Measurements from ENCODE around the gene SATB1. TPM values are rescaled to one million over a fixed set of nuclear protein-coding genes. Genes with fewer than 3 reads are reported as not detected.

The SATB1 gene
- total and polyA plus RNA-seq, 7 donors = 6.4 to 53.2 (median 34.0) TPM

GRCh38 chr3:18432752-18433151 is 7.6 kb upstream of the SATB1 start:
- DNase-seq (no peak), ATAC-seq (no peak)
- no peaks in the 10 kb centered on the region for H3K4me1 ChIP-seq
- H3K4me3 ChIP-seq = no peak overlapping the region
- H3K27ac ChIP-seq = no peak overlapping the region
- H3K9me3 ChIP-seq = no peaks in the 10 kb centered on the region
- 85 to 93% (median 89%) methylated on average over 1 of the region's 1 CpG for WGBS, 3 donors
- intact Hi-C loops (cut with DNase I) = no loop called here
- peaks cover 0 to 31% (median 5%) of the 10 kb centered on the region in 3 donors for H3K27me3 ChIP-seq (ENCODE audit: insufficient read depth in 3 of 3, low read length in 2 of 3)
- no peaks in the 10 kb centered on the region for H3K36me3 ChIP-seq (ENCODE audit: insufficient read depth in 1 of 2, low read depth in 1 of 2)
- TF ChIP-seq, protein P1, sequence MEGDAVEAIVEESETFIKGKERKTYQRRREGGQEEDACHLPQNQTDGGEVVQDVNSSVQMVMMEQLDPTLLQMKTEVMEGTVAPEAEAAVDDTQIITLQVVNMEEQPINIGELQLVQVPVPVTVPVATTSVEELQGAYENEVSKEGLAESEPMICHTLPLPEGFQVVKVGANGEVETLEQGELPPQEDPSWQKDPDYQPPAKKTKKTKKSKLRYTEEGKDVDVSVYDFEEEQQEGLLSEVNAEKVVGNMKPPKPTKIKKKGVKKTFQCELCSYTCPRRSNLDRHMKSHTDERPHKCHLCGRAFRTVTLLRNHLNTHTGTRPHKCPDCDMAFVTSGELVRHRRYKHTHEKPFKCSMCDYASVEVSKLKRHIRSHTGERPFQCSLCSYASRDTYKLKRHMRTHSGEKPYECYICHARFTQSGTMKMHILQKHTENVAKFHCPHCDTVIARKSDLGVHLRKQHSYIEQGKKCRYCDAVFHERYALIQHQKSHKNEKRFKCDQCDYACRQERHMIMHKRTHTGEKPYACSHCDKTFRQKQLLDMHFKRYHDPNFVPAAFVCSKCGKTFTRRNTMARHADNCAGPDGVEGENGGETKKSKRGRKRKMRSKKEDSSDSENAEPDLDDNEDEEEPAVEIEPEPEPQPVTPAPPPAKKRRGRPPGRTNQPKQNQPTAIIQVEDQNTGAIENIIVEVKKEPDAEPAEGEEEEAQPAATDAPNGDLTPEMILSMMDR (IDR thresholded peaks at IDR 0.05) = no peak

GRCh38 chr3:18431266-18431665 is 6.1 kb upstream of the SATB1 start:
- no peaks in the 10 kb centered on the region for H3K4me1 ChIP-seq
- 73 to 93% (median 83%) methylated on average over 3 of the region's 3 CpGs for WGBS, 3 donors
- no peak for DNase-seq

DNA sequence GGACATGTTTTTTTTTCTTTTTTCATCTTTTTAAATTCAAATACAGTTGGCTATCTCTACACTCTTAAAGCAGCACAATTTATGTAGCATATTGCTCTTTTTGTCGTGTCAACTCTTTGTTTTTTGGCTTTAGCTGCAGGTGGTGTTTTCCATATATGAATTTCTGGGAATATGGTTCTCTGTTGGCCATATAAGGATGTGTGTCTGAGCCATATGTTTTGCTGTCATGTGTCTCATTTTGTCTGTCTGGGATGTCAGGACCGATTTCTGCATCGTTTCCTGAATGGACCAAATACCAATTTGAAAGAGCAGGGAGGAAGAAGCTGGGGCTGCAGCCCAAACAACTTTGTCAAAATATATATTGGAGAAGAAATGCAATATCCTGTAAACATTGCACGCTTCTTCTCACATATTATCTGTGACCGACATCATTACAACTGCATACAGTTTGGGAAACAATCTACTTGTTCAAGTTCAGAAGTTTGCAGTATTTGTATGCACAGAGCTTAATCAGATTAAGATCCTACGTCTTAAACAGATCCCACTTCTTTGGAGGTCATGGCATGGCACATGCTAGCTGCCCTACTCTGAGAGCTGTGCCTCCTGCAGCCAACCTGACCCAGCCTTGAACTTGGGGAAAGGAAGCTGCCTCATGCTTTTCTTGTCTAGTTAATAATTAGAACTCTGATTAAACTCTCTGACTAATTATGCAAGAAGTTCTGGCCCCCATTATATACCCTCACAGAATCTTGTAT is 4.0 kb upstream of the SATB1 start:
- TF ChIP-seq, protein P1 (IDR thresholded peaks at IDR 0.05) = no peak
- Histone ChIP-seq H3K4me1 (no peaks in the 10 kb centered on the region), H3K27me3 (ENCODE audit: insufficient read depth in 3 of 3, low read length in 2 of 3) (peaks cover 0 to 11% (median 0%) of the 10 kb centered on the region in 3 donors), H3K9me3 (no peaks in the 10 kb centered on the region), H3K4me3 (no peak overlapping the region), H3K27ac (no peak overlapping the region), H3K36me3 (ENCODE audit: insufficient read depth in 1 of 2, low read depth in 1 of 2) (no peaks in the 10 kb centered on the region)
- ATAC-seq = no peak
- no peak for DNase-seq
- 54 to 57% (median 55%) methylated on average over 6 of the region's 6 CpGs for WGBS, 3 donors
- intact Hi-C loops (cut with DNase I) = loop anchor here in 1 of 2 donors (2.0 kb wide), 1 partner anchor 16 kb away; no protein-coding TSS in a partner anchor

More at GRCh38 chr3:18431266-18431665, 6.1 kb upstream of the SATB1 start:
- intact Hi-C loops (cut with DNase I) = no loop called here
- no peaks in the 10 kb centered on the region for H3K36me3 ChIP-seq (ENCODE audit: insufficient read depth in 1 of 2, low read depth in 1 of 2)
- TF ChIP-seq, protein P1 (IDR thresholded peaks at IDR 0.05) = no peak
- no peak overlapping the region for H3K4me3 ChIP-seq
- H3K27me3 ChIP-seq (ENCODE audit: insufficient read depth in 3 of 3, low read length in 2 of 3) = peaks cover 0 to 24% (median 5%) of the 10 kb centered on the region in 3 donors
- H3K9me3 ChIP-seq = no peaks in the 10 kb centered on the region
- ATAC-seq = no peak
- H3K27ac ChIP-seq = no peak overlapping the region

DNA sequence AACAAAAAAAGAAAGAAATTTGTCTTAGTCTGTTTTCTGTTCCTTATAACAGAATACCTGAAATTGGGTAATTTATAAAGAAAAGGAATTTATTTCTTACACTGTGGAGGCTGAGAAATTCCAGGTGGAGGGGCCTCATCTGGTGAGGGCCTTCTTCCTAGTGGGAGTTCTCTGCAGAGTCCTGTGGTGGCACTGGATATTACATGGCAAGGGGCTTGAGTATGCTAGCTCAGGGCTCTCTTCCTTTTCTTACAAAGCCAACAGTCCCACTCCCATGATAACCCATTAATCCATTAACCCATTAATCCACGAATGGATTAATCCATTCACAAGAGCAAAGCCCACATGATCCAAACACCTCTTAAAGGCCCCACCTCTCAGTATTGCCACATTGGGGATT is 2.9 kb upstream of the SATB1 start:
- H3K27me3 ChIP-seq (ENCODE audit: insufficient read depth in 3 of 3, low read length in 2 of 3) = peaks cover 0 to 5% (median 0%) of the 10 kb centered on the region in 3 donors
- H3K9me3 ChIP-seq = no peaks in the 10 kb centered on the region
- DNase-seq = no peak
- intact Hi-C loops (cut with DNase I) = loop anchor here in 1 of 2 donors (2.0 kb wide), 1 partner anchor 17 kb away; no protein-coding TSS in a partner anchor
- no peak for ATAC-seq
- no peaks in the 10 kb centered on the region for H3K36me3 ChIP-seq (ENCODE audit: insufficient read depth in 1 of 2, low read depth in 1 of 2)
- no peak overlapping the region for H3K4me3 ChIP-seq
- WGBS, 3 donors = 65 to 69% (median 66%) methylated on average over 1 of the region's 1 CpG
- TF ChIP-seq, protein P1 (IDR thresholded peaks at IDR 0.05) = no peak
- no peaks in the 10 kb centered on the region for H3K4me1 ChIP-seq
- H3K27ac ChIP-seq = no peak overlapping the region
